Adrenal gland (tissue), 5 donors: ENCODE data around the gene STK38.

Experiments used
- POLR2A ChIP-seq, 2 donors: fragments of 450-650 bp; IDR thresholded peaks; one replicate each; pipeline ENCODE4 v1.6.1; 2017; ENCODE audit warnings: antibody characterized with exemption in 2 of 2, mild to moderate bottlenecking in 2 of 2, moderate library complexity in 1 of 2
- TF ChIP-seq, protein P1 (sequence below), 6 experiments: fragments of 450-650 bp in 4 of 6; fragments of 200-600 bp in 2 of 6; sonication (generic) in 1 of 6; IDR thresholded peaks; 1 replicate in 5 of 6; 2 replicates in 1 of 6; pipeline versions ENCODE4 v1.5.1 to v1.8.0; 2016 to 2021; ENCODE audit warnings: antibody characterized with exemption in 6 of 6, mild to moderate bottlenecking in 2 of 6, moderate library complexity in 1 of 6
- donor health status: DM: no; HTN: no; CAD: no.

DNA sequence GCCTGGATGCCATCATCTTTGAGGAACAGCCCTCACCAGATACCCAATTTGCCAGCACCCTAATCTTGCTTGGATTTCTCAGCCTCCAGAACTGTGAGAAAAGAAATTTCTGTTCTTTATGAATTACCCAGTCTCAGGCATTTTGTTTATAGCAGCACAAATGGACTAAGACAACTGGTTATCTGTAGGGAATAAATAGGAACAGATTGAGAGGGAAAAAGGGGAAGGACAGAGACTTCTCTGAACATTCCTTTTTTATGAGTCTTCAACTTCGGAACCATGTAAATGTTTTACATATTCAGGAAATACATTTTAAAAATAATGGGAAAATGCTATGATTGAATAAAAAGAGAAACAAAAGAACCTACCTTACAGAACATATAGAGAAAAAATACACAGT is 83.6 kb downstream of the STK38 start:
- TF ChIP-seq POLR2A (IDR thresholded peaks at IDR 0.05) = no peak
- TF ChIP-seq, protein P1, sequence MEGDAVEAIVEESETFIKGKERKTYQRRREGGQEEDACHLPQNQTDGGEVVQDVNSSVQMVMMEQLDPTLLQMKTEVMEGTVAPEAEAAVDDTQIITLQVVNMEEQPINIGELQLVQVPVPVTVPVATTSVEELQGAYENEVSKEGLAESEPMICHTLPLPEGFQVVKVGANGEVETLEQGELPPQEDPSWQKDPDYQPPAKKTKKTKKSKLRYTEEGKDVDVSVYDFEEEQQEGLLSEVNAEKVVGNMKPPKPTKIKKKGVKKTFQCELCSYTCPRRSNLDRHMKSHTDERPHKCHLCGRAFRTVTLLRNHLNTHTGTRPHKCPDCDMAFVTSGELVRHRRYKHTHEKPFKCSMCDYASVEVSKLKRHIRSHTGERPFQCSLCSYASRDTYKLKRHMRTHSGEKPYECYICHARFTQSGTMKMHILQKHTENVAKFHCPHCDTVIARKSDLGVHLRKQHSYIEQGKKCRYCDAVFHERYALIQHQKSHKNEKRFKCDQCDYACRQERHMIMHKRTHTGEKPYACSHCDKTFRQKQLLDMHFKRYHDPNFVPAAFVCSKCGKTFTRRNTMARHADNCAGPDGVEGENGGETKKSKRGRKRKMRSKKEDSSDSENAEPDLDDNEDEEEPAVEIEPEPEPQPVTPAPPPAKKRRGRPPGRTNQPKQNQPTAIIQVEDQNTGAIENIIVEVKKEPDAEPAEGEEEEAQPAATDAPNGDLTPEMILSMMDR (IDR thresholded peaks at IDR 0.05) = no peak
